Erythroblast (primary cell): Measurements from ENCODE around the gene ASMT.

Experiments used
- DNase-seq, 2 experiments: peaks; one replicate each; lab custom pipeline; 2025; lab: John Stamatoyannopoulos, UW
- GATA1 ChIP-seq: IDR thresholded peaks from 2 replicates; pipeline ENCODE4 v1.6.1; 2011; ENCODE audit warnings: low read depth, mild to moderate bottlenecking, control low read depth, low read length, moderate library complexity
- POLR2A ChIP-seq: IDR thresholded peaks from 2 replicates; pipeline ENCODE4 v1.6.1; 2011; ENCODE audit warnings: mild to moderate bottlenecking, low read length

Gene ASMT

DNA sequence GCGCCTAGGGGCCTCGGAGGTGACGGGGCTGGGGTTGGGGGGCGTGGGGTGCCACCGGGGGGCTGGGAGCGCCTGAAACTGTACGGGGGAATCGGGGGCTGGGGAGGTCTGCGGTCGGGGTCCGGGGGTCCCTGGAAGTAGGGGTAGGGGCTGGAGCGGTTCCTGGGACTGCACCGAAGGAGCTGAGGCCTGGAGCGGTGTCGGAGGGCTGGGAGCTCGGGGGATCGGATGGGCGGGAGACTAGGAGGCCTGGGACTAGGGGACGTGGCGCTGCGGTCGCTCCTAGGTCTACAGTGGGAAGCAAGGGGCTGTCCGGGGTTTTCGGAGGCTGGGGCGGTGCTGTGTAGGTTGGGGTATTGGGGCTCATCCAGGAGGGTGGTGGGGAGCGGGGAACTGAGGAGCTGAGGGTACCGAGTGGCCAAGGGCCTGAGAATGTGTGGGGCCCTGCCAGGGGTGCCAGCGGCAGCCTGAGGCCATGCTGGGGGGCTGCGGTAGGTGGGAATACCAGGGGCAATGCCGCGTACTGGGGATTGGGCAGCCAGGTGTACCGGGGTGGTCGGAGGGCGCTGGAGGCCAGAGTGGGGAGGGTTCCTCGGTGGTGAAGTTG is 22.9 kb upstream of the ASMT start:
- peak; percentile 36 to 57 for DNase-seq
- TF ChIP-seq GATA1 (no peak), POLR2A (no peak)

DNA sequence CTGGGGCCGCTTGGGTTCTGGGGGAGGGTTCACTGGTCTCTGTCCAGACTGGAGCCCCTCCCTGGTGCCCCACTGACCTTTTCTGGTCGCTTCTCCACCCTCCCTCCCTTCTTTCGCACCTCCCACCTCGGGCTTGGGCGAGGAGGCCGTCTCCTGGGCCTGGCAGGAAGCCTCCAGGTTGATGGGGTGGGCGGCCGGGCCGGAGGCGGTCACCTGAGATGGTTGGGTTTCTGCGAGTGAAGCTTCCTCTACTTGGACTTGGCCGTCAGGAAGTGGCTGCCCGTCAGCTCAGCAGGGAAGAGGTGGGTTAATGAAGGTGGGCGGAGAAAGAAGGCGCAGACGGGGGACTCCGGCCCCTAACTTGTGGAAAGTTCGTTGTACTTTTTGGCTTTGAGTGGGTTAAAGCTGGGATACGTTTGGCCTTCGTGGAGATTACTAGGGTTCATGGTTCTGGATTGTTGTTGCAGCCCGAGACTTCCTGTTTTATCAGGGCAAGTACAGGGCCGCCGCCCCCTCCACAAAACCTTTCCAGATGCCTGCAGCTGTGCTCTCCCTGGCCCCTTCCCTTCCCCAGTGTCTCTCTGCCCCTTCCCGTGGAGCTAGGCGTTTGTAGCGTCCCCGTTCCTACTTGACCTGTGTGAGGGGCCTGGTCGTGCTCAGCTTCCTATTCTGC is 22.3 kb upstream of the ASMT start:
- TF ChIP-seq POLR2A (no peak), GATA1 (no peak)
- peak; percentile 41 to 59 for DNase-seq

DNA sequence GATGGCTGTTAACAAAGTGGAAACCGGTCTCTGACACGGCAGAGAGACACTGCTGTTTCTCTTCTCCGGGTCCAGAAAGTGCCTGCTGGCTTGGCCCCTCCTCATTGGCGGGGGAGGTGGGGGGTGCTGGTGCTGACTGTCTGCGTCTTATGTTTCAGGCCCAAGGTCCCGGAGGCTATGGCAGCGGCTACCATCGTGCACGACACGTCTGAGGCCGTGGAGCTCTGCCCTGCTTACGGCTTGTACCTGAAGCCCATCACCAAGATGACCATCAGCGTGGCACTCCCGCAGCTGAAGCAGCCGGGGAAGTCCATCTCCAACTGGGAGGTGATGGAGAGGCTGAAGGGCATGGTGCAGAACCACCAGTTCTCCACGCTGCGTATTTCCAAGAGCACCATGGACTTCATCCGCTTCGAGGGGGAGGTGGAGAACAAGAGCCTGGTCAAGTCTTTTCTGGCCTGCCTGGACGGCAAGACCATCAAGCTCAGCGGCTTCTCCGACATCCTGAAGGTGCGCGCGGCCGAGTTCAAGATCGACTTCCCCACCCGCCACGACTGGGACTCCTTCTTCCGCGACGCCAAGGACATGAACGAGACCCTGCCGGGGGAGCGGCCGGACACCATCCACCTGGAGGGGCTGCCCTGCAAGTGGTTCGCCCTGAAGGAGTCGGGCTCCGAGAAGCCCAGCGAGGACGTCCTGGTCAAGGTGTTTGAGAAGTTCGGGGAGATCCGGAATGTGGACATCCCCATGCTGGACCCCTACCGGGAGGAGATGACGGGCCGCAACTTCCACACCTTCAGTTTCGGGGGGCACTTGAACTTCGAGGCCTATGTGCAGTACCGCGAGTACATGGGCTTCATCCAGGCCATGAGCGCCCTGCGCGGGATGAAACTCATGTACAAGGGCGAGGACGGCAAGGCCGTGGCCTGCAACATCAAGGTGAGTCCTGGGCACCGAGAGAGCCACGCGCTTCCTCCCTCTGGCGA is 21.3 kb upstream of the ASMT start:
- no peak for DNase-seq
- no peak for TF ChIP-seq POLR2A
- no peak for TF ChIP-seq GATA1

DNA sequence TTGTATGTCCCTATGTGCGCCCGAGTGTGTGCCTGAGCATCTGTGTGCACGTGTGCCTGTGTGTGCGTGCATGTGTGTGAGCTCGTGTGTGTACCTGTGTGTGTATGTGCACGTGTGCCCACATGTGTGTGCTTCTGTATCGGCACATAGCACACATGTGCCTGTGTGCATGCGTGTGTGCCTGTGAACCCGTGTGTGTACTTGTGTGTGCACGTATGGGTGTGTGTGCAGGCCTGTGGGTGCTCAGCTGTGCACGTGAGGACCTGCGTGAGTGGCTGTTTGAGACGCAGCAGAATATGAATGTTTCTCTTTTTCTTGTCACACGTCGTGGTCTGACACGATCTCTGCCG is 19.2 kb upstream of the ASMT start:
- no peak for DNase-seq
- no peak for TF ChIP-seq POLR2A
- no peak for TF ChIP-seq GATA1

DNA sequence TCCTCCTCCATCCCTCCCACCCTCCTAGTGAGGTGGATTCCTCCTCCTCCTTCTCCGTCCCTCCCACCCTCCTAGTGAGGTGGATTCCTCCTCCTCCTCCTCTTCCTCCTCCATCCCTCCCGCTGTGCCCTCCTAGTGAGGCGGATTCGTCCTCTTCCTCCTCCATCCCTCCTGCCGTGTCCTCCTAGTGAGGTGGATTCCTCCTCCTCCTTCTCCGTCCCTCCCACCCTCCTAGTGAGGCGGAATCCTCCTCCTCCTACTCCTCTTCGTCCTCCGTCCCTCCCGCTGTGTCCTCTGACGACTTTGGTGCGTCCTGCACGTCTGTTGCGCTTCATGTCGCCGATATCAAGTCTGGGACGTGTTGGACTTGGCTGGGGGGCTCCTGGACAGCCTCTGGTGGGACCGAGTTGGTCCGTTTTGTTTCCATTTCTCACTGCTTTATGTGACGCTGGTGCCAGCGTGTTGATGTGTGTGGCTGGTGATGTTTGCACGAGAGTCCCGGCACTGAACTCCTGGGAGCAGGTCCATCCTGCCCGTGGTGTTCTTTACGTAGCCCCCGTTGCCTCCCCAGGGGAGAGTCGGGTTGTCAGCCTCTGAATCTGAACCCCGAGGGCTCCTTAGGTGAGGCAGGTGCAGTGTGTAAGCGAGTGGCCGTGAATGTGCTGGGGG is 18.0 kb upstream of the ASMT start:
- no peak for DNase-seq

DNA sequence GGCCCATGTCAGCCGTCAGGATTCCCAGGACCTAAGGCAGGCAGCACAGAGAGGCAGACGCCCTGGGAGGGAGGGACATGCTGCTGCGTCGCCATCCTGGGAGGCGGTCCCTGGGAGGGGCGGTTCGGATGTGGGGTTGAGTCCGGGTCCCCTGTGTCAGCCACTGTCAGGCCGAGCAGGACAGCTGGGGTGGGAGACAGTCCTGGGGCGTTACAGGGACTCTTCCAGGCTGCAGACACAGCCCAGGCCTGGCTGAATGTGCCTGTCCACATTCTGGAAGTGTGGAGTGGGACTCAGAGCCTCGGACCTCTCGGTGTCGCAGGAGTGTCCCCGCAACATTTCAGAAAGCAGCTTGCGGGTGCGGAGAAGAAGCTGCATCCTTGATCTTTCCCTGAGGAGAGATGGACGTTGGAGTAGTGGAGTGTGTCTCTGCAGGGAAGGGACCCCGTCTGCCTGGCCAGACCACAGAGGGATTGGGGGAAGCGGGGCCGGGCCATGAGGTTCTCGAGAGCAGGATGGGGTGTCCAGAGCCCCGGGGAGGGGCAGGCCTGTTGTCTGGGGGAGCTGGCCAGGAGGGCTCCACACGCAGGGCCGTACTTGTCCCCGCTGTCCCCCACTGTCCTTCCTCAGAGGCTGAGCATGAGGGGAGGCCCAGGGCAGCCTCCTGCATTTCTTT is 17.4 kb upstream of the ASMT start:
- TF ChIP-seq GATA1, result no peak
- no peak for TF ChIP-seq POLR2A
- no peak for DNase-seq

More for the DNA sequence above, 18.0 kb upstream of the ASMT start:
- no peak for TF ChIP-seq POLR2A
- TF ChIP-seq GATA1, result no peak

DNA sequence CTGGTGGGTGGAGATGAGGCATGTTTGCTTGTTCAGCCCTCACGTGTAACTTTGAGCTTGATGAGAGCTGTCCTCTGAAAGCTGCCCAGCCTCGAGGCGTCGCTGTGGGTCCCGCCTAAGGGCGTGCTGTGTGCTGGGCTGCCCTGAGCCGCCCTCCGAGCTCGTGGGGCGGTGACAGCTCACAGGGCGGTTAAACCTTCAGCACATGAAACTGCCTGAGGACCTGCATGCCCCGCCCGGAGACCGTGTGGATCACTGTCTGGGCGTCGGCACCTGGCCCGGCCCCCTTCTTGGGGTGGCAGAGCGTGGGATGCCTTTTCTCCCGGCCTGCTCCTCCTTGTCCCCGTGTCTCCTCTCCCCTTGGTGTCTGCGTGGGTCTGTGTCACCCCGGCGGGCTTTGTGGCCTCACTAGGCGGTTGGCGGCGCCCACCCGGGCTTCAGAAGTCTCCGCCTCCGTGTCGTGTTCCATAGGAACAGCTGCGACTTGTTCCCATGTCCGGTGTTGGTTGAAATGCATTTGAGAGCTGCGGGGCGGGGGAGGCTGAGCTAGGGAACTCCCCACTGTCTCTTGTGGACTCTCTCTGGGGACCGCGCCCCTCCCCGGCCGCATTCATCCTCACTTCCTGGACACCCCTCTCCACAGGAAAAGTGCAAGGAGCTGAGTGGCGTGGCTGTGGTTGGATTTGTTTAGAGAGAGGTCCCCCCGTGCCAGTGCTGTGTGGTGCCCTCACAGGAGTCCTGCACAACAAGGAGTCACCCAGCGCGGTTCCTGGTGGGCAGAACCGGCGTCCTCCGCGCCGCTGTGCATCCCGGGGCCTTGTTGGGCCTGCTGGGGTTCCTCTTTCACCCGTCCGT is 16.6 kb upstream of the ASMT start:
- no peak for TF ChIP-seq GATA1
- TF ChIP-seq POLR2A, result no peak
- peak; percentile 64 to 68 for DNase-seq

DNA sequence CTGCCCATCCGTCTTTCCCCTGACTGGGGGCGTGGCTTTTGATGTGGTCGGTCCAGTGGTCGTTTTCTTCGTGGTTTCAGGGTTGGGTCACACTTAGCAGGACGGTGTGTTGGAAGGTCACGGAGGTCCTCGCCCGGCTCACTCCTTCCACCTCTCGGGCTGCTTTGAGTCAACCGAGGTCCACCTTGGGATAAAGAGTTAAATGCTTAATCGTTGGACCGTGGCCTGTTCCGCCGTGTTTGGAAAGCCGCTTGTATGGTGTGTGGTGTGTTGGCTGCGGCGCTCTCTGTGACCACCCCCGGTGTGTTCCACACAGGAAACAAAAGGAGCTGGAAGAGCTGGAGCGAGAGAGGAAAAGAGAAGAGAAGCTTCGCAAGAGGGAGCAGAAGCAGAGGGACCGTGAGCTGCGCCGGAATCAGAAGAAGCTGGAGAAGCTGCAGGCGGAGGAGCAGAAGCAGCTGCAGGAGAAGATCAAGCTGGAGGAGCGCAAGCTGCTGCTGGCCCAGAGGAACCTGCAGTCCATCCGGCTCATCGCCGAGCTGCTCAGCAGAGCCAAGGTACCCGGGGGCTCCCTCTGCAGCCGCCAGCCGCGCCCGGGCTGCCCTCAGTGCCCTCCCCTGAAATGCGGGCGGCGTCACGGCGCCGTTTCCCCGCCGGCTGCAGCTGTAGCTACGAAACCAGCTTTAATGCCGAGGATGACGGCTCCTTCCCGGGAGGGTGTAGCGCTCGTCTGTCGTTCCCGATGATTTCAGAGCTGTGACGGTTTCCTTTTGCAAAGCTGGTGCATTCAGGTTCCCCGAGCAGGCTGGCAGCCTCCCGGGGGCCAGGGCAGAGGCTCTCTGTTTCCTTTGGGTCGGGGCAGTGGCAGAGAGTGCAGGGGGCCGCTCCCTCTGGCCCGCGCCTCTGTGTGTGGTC is 15.7 kb upstream of the ASMT start:
- TF ChIP-seq POLR2A, result no peak
- DNase-seq, result no peak

DNA sequence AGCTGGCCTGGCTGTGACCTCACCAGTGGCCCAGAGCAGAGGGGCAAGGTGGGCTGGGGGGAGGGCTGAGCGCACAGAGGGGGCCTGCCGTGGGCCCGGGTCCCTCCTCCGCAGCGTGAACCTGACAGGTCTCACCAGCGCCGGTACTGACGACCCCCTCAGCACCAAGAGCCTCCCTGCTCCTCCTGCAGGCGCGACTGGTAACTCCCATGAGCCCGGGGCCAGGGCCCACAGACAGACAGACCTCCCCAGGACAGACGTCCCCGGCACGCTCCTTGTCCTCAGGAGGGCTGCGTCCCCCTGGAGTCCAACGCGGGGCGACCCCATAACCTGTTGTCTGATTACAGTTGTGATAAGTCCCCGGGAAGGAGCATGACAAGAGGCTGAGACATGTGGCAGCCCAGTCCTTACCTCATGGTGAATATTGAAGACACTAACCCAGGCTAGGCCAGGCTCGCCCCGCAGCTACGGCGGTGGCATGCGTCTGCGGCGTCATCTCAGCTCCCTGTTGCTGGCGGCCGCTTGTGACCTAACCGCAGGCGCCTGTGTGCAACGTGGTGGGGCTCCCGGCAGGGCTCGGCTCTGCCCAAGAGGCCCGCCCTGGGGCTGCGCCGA is 15.0 kb upstream of the ASMT start:
- no peak for DNase-seq
- TF ChIP-seq GATA1, result no peak
- no peak for TF ChIP-seq POLR2A

DNA sequence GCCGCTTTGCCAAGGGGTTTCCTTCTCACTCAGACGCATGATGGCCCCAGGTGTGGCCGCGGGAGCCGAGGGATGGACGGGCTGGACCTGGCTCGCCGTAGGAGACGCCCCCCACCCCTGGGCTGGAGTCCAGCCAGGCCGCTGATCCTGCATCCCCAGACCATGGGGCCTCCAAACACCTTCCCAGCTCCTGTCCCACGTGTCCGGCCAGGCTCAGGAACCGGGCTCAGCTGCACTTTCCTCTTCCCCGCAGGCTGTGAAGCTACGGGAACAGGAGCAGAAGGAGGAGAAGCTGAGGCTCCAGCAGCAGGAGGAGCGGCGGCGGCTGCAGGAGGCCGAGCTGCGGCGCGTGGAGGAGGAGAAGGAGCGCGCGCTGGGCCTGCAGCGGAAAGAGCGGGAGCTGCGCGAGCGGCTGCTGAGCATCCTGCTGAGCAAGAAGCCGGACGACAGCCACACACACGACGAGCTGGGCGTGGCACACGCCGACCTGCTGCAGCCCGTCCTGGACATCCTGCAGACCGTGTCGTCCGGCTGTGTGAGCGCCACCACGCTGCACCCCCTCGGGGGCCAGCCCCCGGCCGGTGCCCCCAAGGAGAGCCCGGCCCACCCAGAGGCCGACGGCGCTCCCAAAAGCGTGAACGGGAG is 14.3 kb upstream of the ASMT start:
- DNase-seq, result no peak
- TF ChIP-seq POLR2A, result no peak
- TF ChIP-seq GATA1, result no peak
